OCI-LY3 (cell line): Measurements from ENCODE around the gene CLCF1.

Experiments
- H2AFZ ChIP-seq: fragments of 200-600, 300-600 bp; shearing (Covaris generic); 2 replicates; pipeline ENCODE4 v1.6.0; 2014; ENCODE audit warnings: antibody characterized with exemption, low read depth, low read length
- H3K27ac ChIP-seq: fragments of 200-600, 300-600 bp; sonication (generic); 2 replicates; pipeline ENCODE4 v1.5.1; 2014; ENCODE audit warnings: mild to moderate bottlenecking, low read length, moderate library complexity, mixed read lengths
- H3K27me3 ChIP-seq: fragments of 200-600, 300-600 bp; sonication (generic); 2 replicates; pipeline ENCODE4 v1.6.1; 2014; ENCODE audit warnings: low read depth, low read length, mixed read lengths
- H3K36me3 ChIP-seq: fragments of 200-600, 300-600 bp; sonication (generic); replicated peaks from 2 replicates; pipeline ENCODE3; 2014; ENCODE audit warnings: low read depth, low read length, mixed read lengths
- H3K4me1 ChIP-seq: fragments of 300-600, 200-600 bp; sonication (generic); 2 replicates; pipeline ENCODE4 v1.6.1; 2014; ENCODE audit warnings: low read length, mixed read lengths
- H3K4me2 ChIP-seq: fragments of 200-600, 300-600 bp; sonication (generic); 2 replicates; pipeline ENCODE4 v1.6.1; 2014; ENCODE audit warnings: low read length, mixed read lengths
- H3K4me3 ChIP-seq: fragments of 300-600, 200-600 bp; sonication (generic); 2 replicates; pipeline ENCODE4 v1.5.1; 2014; ENCODE audit warnings: antibody characterized with exemption, mild to moderate bottlenecking, low read length, moderate library complexity
- H3K79me2 ChIP-seq: fragments of 300-600, 200-600 bp; shearing (Covaris generic); 2 replicates; pipeline ENCODE4 v1.6.1; 2014; ENCODE audit warnings: mild to moderate bottlenecking, low read length, mixed read lengths
- H3K9ac ChIP-seq: fragments of 300-600, 200-600 bp; shearing (Covaris generic); 2 replicates; pipeline ENCODE4 v1.6.0; 2014; ENCODE audit warnings: mild to moderate bottlenecking, low read length, moderate library complexity
- H3K9me3 ChIP-seq: fragments of 200-600, 300-600 bp; shearing (Covaris generic); 2 replicates; pipeline ENCODE4 v1.6.1; 2014; ENCODE audit warnings: low read length, mixed read lengths; ENCODE audit not compliant: insufficient read depth
- H4K20me1 ChIP-seq: fragments of 200-600, 300-600 bp; sonication (generic); 2 replicates; pipeline ENCODE4 v1.6.1; 2016; ENCODE audit warnings: low read length, mixed read lengths; ENCODE audit not compliant: insufficient read depth
- CTCF ChIP-seq: fragments of 200-600, 300-600 bp; sonication (generic); IDR thresholded peaks from 2 replicates; pipeline ENCODE4 v1.5.1; 2014; ENCODE audit warnings: antibody characterized with exemption, low read length, low read depth
- EZH2phosphoT487 ChIP-seq: fragments of 200-600 bp; shearing (Covaris generic); IDR thresholded peaks from 2 replicates; pipeline ENCODE4 v1.6.1; 2018; ENCODE audit warnings: antibody characterized with exemption, mixed run types, low read depth

The CLCF1 gene

GRCh38 chr11:67393437-67393836 lies 20.0 kb upstream of the CLCF1 start:
- peaks cover 17% of the 10 kb centered on the region for H3K79me2 ChIP-seq
- H4K20me1 ChIP-seq, result 0 out of 2 replicates have a peak, but pooled peaks cover 4% of the 10 kb centered on the region
- H3K9me3 ChIP-seq, result no peaks in the 10 kb centered on the region
- peaks cover 9% of the 10 kb centered on the region for H3K4me1 ChIP-seq
- H3K27ac ChIP-seq, result no peak overlapping the region
- no peak overlapping the region for H3K4me3 ChIP-seq
- no peaks in the 10 kb centered on the region for H3K27me3 ChIP-seq
- TF ChIP-seq CTCF (no peak), EZH2phosphoT487 (no peak)
- peaks cover 34% of the 10 kb centered on the region for H3K36me3 ChIP-seq
- H3K9ac ChIP-seq, result no peak overlapping the region
- no peak overlapping the region for H3K4me2 ChIP-seq
- no peak overlapping the region for H2AFZ ChIP-seq

GRCh38 chr11:67392183-67392715 lies 18.9 kb upstream of the CLCF1 start:
- H3K4me2 ChIP-seq, result peak overlapping the region; percentile 96
- peak overlapping the region; percentile 68 for H3K9ac ChIP-seq
- H4K20me1 ChIP-seq, result 0 out of 2 replicates have a peak, but pooled peaks cover 4% of the 10 kb centered on the region
- no peak overlapping the region; the same call in 1 of the 2 replicates for H3K27ac ChIP-seq
- no peak for TF ChIP-seq EZH2phosphoT487
- TF ChIP-seq CTCF, result no peak
- H2AFZ ChIP-seq, result no peak overlapping the region
- peaks cover 17% of the 10 kb centered on the region for H3K79me2 ChIP-seq
- H3K4me1 ChIP-seq, result peaks cover 13% of the 10 kb centered on the region
- H3K27me3 ChIP-seq, result no peaks in the 10 kb centered on the region
- peak overlapping the region; percentile 96 for H3K4me3 ChIP-seq
- H3K36me3 ChIP-seq, result peaks cover 22% of the 10 kb centered on the region
- no peaks in the 10 kb centered on the region for H3K9me3 ChIP-seq

- Histone ChIP-seq H2AFZ (peak within 1 kb of the TSS; percentile 67), H3K4me1 (peaks cover 18% of the 10 kb centered on the region)
These were observed 18.1 kb upstream of the CLCF1 start, which contains the start of gene RAD9A for GRCh38 chr11:67391304-67392182. RAD9A (plus strand) TSS chr11:67391986; CDS start chr11:67392045, 59 bp downstream.

More at GRCh38 chr11:67391304-67392182, 18.1 kb upstream of the CLCF1 start, which contains the start of gene RAD9A:
- TF ChIP-seq CTCF, result no peak
- TF ChIP-seq EZH2phosphoT487, result no peak
- peaks cover 18% of the 10 kb centered on the region for H3K36me3 ChIP-seq
- H3K79me2 ChIP-seq, result peaks cover 17% of the 10 kb centered on the region
- H3K4me3 ChIP-seq, result peak within 1 kb of the TSS; percentile 96
- peak within 1 kb of the TSS; percentile 56 for H3K27ac ChIP-seq
- no peaks in the 10 kb centered on the region for H3K9me3 ChIP-seq
- peak within 1 kb of the TSS; percentile 90 for H3K9ac ChIP-seq
- H3K4me2 ChIP-seq, result peak within 1 kb of the TSS; percentile 100
- 0 out of 2 replicates have a peak, but pooled peaks cover 4% of the 10 kb centered on the region for H4K20me1 ChIP-seq
- H3K27me3 ChIP-seq, result no peaks in the 10 kb centered on the region
